ENCODE measurements around the gene WNT3.
"Not testable (repeated sequence)": the region's sequence is repeated elsewhere in the genome, so short reads cannot be mapped to it uniquely, and the experiment has no call there.

The WNT3 gene

GRCh38 chr17:46812624-46813318 is 5.7 kb downstream of the WNT3 start:
- no peak for DNase-seq

- DNase-seq: no peak
These were observed 6.4 kb downstream of the WNT3 start for GRCh38 chr17:46811978-46812583.

GRCh38 chr17:46810837-46811236 is 7.7 kb downstream of the WNT3 start:
- no peak for DNase-seq

GRCh38 chr17:46809110-46809571 is 9.4 kb downstream of the WNT3 start:
- no peak for DNase-seq

GRCh38 chr17:46805771-46806170 is 12.7 kb downstream of the WNT3 start:
- DNase-seq: no peak

- no peak for DNase-seq
These were observed 14.9 kb downstream of the WNT3 start for GRCh38 chr17:46803544-46803943.

GRCh38 chr17:46802800-46803199 is 15.7 kb downstream of the WNT3 start:
- DNase-seq: no peak

GRCh38 chr17:46800573-46800972 is 17.9 kb downstream of the WNT3 start:
- DNase-seq: no peak

GRCh38 chr17:46796956-46797530 is 21.4 kb downstream of the WNT3 start:
- no peak for DNase-seq

GRCh38 chr17:46796524-46796923 is 22.0 kb downstream of the WNT3 start:
- no peak for DNase-seq

GRCh38 chr17:46796084-46796483 is 22.4 kb downstream of the WNT3 start:
- no peak for DNase-seq

- no peak for DNase-seq
These were observed 23.0 kb downstream of the WNT3 start for GRCh38 chr17:46795379-46795952.

- DNase-seq: no peak
These were observed 24.2 kb downstream of the WNT3 start for GRCh38 chr17:46794318-46794717.

- DNase-seq: no peak
These were observed 25.0 kb downstream of the WNT3 start for GRCh38 chr17:46793541-46793940.

GRCh38 chr17:46793023-46793422 is 25.5 kb downstream of the WNT3 start:
- DNase-seq: not testable (repeated sequence)

GRCh38 chr17:46792071-46792470 is 26.4 kb downstream of the WNT3 start:
- DNase-seq: no peak

GRCh38 chr17:46791531-46791930 is 27.0 kb downstream of the WNT3 start:
- no peak for DNase-seq

GRCh38 chr17:46790216-46790615 is 28.3 kb downstream of the WNT3 start:
- no peak for DNase-seq

- no peak for DNase-seq
These were observed 28.9 kb downstream of the WNT3 start for GRCh38 chr17:46789610-46790009.

GRCh38 chr17:46788796-46789195 is 29.7 kb downstream of the WNT3 start:
- DNase-seq: no peak

- no peak for DNase-seq
These were observed 30.2 kb downstream of the WNT3 start for GRCh38 chr17:46788300-46788699.

- no peak for DNase-seq
These were observed 31.0 kb downstream of the WNT3 start for GRCh38 chr17:46787478-46787877.

GRCh38 chr17:46785696-46786095 is 32.8 kb downstream of the WNT3 start:
- no peak for DNase-seq

GRCh38 chr17:46783031-46783593 is 35.4 kb downstream of the WNT3 start:
- DNase-seq: no peak
